Bronchial epithelial cell (primary cell): ENCODE results near the gene TOLLIP. TPM values are rescaled to one million over a fixed set of nuclear protein-coding genes. Genes with fewer than 3 reads are reported as not detected.

Experiments used
- DNase-seq: peaks from one replicate; pipeline ENCODE4 v3.0.0-alpha.2; 2010; ENCODE audit warnings: low read depth
- FAIRE-seq: peaks from 2 replicates; lab custom pipeline; 2011; peaks lifted over from hg19 to GRCh38; lab: Jason Lieb, UNC
- H3K27me3 ChIP-seq: 2 replicates; pipeline ENCODE4 v1.5.1; 2011; ENCODE audit warnings: low read length; ENCODE audit not compliant: control insufficient read depth, insufficient read depth
- H3K36me3 ChIP-seq: 2 replicates; pipeline ENCODE4 v1.5.1; 2011; ENCODE audit warnings: low read length; ENCODE audit not compliant: control insufficient read depth, insufficient read depth
- H3K4me3 ChIP-seq: 2 replicates; pipeline ENCODE4 v1.5.1; 2011; ENCODE audit warnings: mild to moderate bottlenecking, low read depth, low read length, control low read depth
- total RNA-seq: library from RNA; depleted of rRNA; stranded (reverse); fragments of >200 nt; gene quantifications from 2 replicates; pipeline ENCODE4 v1.2.1, GENCODE V29; 2014
- TF ChIP-seq, protein P1 (sequence below): IDR thresholded peaks from 2 replicates; pipeline ENCODE4 v1.5.1; 2011; ENCODE audit warnings: mild to moderate bottlenecking, moderate library complexity, low read length, control low read depth, inconsistent platforms; ENCODE audit not compliant: insufficient read depth, severe bottlenecking

TOLLIP gene
- total RNA-seq, 1 donor from 2014 or later, result 43.4 TPM

- TF ChIP-seq, protein P1, sequence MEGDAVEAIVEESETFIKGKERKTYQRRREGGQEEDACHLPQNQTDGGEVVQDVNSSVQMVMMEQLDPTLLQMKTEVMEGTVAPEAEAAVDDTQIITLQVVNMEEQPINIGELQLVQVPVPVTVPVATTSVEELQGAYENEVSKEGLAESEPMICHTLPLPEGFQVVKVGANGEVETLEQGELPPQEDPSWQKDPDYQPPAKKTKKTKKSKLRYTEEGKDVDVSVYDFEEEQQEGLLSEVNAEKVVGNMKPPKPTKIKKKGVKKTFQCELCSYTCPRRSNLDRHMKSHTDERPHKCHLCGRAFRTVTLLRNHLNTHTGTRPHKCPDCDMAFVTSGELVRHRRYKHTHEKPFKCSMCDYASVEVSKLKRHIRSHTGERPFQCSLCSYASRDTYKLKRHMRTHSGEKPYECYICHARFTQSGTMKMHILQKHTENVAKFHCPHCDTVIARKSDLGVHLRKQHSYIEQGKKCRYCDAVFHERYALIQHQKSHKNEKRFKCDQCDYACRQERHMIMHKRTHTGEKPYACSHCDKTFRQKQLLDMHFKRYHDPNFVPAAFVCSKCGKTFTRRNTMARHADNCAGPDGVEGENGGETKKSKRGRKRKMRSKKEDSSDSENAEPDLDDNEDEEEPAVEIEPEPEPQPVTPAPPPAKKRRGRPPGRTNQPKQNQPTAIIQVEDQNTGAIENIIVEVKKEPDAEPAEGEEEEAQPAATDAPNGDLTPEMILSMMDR, result no peak
- Histone ChIP-seq H3K27me3 (no peaks in the 10 kb centered on the region), H3K36me3 (no peaks in the 10 kb centered on the region), H3K4me3 (no peak overlapping the region)
- DNase-seq (no peak), FAIRE-seq (no peak)
Measured at GRCh38 chr11:1232021-1232882, 77.2 kb downstream of the TOLLIP start.

DNA sequence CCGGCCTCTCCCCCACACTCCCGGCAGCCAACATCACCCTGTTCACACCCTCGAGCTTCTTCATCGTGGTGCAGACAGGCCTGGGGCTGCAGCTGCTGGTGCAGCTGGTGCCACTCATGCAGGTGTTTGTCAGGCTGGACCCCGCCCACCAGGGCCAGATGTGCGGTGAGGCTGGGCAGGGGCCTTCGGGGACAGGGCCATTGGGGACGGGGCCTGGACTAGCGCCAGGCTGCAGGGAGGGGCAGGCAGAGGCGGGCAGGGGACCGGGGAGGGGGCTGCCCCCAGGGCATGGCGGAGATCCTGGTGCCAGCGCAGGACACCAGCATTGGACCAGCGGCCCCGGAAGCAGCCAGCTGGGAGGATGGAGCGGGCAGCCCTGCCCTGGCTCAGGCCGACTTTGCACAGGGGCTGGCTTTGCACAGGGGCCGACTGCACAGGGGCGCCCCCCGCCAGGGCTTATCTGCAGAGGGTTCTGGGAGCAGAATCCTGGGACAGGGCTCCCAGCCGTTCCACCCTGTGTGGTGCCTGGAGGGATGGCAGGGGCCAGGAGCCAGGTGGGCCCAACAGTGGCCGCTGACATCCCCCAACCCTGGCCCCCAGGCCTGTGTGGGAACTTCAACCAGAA lies 77.9 kb downstream of the TOLLIP start:
- TF ChIP-seq, protein P1, result no peak
- no peak overlapping the region for H3K4me3 ChIP-seq
- DNase-seq (no peak), FAIRE-seq (no peak)
- no peaks in the 10 kb centered on the region for H3K36me3 ChIP-seq
- H3K27me3 ChIP-seq, result no peaks in the 10 kb centered on the region

DNA sequence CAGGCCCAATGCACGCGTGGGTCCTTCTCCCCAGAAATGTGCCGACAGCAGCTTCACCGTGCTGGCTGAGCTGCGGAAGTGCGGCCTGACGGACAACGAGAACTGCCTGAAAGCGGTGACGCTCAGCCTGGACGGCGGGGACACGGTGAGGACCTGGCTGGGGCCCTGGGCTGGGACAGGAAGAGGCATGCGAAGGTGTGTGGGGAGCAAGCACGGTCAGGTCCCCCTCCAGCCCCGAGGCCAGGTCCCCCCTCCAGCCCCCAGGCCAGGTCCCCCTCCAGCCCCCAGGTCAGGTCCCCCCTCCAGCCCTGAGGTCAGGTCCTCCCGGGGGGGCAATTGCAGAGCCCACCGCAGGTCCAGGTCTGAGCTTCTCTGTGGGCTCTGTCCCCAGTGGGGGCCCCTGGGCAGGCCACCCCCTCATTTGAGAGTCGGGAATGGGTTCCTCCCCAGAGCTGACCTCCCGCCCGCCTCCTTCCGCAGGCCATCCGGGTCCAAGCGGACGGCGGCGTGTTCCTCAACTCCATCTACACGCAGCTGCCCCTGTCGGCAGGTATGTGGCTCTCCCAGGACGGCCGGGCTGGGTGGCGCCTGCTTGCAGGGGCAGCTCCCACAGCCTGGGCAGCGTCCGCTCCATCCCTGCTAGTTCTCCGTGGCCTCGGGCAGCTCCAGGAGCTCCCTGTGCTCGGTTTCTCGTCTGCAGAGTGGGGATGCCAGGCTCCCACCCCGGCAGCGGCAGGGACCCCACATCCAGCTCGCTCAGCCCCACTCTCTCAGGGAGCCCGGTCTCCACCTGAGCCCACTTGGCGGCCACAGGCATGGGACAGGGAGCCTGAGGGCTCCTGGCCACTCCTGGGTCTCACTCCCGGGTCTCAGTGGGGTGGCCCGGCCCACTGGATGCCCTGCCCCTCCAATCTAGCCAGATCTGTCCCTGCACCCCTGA lies 78.7 kb downstream of the TOLLIP start:
- TF ChIP-seq, protein P1, result no peak
- FAIRE-seq, result no peak
- no peaks in the 10 kb centered on the region for H3K36me3 ChIP-seq
- no peak overlapping the region for H3K4me3 ChIP-seq
- H3K27me3 ChIP-seq, result no peaks in the 10 kb centered on the region
- no peak for DNase-seq

GRCh38 chr11:1230121-1230455 lies 79.3 kb downstream of the TOLLIP start:
- Histone ChIP-seq H3K27me3 (no peaks in the 10 kb centered on the region), H3K36me3 (no peaks in the 10 kb centered on the region), H3K4me3 (no peak overlapping the region)
- DNase-seq (no peak), FAIRE-seq (no peak)
- TF ChIP-seq, protein P1, result no peak

- H3K36me3 ChIP-seq, result no peaks in the 10 kb centered on the region
- no peak overlapping the region for H3K4me3 ChIP-seq
- no peak for DNase-seq
- H3K27me3 ChIP-seq, result no peaks in the 10 kb centered on the region
- TF ChIP-seq, protein P1, result no peak
- FAIRE-seq, result no peak
Measured at GRCh38 chr11:1229471-1230120, 79.8 kb downstream of the TOLLIP start.
